ENCODE data around the gene EFHC1.
A peak's percentile ranks its signal among the peaks of the same experiment; 100 is the strongest.

EFHC1 gene

GRCh38 chr6:52543262-52543661, 123.1 kb downstream of the EFHC1 start:
- DNase-seq, result peak; percentile 42

DNA sequence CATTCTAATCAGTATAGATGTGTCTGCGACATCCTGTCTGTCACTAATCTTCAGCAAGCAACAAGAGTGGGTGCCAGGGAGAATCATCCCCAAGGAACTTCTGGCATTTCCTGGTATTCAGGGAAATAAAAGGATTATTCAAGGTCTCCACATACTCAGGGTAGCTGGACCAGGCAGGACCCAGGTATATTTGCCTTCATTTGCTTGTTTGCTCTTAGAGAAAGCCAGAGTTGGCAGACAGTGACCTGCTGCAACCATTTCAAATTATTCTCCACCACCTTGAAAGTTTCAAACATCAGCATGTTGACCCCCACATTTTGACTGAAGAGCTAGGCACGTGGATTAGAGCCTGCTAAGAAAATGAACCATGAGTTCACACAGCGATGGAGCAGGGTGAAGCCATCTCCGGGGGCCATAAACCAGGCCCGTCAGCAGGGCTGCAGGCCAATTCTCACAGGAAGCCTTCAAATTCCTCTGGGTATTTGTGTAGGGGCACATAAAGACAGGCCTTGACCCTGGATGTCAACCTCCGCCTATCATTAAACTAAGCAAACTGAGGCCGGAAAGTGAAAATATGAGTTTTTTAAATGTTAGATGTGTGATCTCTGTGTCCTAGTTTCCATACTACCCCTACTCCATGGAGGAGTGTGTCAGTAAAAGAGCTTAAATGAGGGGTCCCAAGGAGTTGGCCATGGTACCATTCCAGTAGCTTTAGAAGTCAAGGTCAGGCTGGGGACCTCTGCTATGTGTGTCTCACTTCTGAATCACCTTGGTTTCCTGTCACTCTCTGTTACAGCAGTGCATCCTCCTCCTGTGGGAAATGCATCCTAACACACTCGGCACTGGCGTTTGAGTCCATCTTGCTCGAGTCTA, 123.8 kb downstream of the EFHC1 start:
- peak; percentile 84 for DNase-seq

GRCh38 chr6:52544602-52545405, 124.7 kb downstream of the EFHC1 start:
- no peak for DNase-seq

DNA sequence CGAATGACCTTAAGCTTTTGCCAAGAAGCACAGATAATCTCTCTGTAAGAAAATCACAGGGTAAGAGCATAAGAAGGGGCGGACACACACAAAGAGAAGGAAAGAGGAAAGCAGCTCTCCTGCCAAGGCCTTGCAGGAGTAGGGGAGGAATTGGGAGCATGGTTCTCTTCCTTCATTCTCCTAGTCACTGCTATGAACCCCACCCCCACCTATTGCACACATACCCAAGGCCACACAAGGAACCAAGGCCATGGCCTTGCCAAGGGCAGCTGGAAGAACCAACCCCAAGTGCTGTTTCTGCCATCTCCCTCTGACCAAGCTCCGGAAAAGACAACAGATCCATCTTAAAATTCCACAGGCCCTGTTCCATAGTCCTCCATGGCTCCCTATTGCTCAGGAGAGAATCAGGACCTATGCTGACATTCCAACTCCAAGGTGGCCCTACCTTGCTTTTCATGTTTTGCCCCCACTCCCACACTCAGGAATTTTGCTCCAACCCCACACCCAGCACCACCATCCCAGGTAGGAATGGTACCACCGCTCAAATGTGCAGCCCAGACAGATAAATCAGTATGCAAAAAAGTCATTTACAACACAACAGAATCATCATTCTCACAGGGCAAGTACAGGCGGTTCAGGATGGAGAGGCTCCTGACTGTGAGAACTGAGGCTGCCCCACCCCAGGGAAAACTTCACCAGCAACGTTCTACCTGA, 125.4 kb downstream of the EFHC1 start:
- DNase-seq, result no peak

DNA sequence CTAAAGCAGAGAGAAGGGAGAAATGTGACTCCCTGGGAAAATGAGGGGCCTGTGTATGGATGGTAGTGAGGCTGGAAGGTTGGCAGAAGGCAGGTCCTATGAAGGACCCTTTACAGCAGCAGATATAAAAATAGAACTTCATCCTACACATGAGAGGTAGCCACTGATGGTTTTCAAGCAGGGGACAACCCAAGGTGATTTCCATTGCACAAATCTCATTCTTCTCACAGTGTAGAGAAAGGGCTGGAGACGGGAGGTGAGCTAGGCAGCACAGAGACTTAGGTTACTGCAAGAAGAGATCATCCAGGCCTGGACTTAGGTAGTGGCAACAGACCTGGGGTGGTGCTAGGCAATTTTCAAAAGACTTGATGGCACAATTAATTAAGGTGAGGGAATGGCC, 126.0 kb downstream of the EFHC1 start:
- DNase-seq, result no peak

- no peak for DNase-seq
Measured at GRCh38 chr6:52546678-52547077, 126.5 kb downstream of the EFHC1 start.

DNA sequence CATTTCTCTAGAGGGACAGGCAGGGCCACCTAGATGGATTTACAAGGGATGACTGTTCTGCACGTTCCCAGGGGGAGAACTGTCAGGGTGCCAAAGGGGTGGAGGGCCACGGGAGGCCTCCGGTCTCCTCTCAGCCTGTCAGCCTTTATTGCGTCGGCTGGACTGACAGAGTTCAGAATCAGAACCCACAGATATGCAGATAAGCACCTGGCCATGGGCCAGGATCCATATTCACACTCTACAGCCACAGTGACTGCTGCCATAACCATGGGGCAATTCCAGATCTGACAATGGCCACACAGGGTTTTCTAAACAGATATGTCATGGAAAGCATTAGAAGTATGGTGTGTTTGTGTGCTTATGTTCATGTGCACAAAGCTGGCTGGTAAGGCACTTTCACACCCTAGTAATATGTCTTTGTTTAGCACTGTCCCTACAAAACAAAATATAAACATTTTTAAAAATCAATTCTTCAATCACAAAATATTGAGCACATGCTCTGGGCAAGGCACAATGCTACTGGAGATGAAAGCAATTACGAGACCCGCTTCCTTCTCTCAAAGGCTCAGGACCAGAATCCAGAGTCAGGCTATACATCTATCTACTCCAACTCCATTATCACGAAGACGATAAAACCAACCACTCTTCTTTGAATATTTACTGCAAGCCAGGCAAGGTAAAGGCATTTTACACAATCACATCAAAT, 127.7 kb downstream of the EFHC1 start:
- DNase-seq, result peak; percentile 69

GRCh38 chr6:52548353-52548713, 128.2 kb downstream of the EFHC1 start:
- no peak for DNase-seq

GRCh38 chr6:52548999-52549398, 128.9 kb downstream of the EFHC1 start:
- no peak for DNase-seq

- no peak for DNase-seq
Measured at GRCh38 chr6:52549428-52549827, 129.3 kb downstream of the EFHC1 start.

DNA sequence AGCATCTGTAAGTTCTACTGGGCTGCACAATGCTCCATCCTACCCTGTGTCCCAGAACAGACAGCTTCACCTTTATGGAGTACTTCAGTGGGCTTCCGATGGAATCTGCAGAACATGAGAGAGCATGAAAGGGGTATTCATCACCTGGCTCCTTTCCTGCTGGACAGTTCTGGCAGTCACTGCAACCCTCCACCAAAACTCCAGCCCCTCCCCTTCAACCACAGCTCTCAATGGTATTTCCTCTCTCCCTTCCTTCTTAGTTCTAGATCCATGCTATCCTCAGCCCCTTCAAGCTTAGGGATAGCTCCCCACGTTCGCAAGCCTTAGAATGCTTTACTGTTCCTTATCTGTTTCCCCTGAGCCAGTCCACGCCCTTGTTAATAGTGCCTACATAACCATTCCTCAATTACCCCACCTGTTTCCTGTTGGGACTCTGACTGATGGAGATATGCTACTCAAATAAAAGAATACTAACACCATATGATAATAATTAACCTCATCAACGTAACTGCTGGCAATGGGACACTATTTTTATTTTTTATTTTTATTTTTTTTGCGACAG, 130.0 kb downstream of the EFHC1 start:
- peak; percentile 25 for DNase-seq

DNA sequence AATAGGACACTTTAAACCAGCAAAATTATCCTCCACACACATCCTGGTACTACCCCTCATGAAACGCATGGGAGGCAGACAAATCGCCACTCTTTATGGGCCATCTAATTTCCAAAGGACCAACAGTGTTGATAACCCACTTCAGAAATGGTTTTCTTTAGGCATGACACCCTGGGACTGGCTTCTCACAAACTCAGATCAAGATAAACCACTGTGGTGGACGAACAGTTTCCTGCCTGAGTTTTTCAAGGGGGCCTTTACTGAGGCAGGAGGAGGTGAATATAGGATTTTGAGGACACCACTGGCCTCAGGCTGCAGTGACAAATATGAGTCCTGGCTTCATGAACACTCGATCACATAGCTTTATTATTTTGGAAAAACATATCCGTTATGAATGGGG, 130.7 kb downstream of the EFHC1 start:
- DNase-seq, result no peak

DNA sequence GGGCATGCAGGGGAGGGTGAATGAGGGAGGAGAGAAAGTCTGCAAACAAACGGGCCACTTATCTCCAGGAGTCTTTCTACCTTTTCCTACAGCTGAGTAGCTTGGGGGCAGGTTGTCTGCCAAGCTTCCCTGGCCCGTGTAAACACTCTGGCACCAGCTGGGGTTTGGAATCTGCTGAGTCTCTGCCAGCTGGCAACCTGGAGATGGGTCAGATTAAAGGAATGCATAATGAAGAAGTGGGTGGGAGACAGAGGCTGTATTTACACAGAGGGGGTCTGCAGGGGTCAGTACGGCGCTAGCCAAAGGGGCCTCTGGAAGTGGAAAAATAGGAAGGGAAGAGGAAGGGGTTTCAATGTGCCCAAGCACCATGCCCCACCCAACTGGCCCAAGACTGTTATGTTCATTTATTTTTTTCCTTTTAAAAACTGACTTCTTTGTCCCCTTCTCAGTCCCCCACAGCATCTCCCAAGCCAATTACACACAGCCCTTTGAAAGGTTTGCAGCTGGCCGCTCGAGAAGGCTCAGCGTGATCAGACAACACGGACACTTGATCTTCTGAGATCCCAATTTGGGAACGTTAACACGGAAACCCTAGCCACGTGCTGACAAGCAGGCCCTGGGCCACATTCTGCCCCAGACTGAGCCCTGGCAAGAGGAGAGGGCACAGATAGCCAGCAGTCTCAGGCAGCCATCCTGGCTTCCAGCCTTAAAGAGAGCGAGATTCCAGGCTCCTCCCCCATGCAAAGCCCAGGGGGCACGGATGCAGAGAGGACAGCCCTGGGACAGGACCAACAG, 131.5 kb downstream of the EFHC1 start:
- DNase-seq, result peak; percentile 79

- no peak for DNase-seq
Measured at GRCh38 chr6:52552278-52552643, 132.1 kb downstream of the EFHC1 start.

DNA sequence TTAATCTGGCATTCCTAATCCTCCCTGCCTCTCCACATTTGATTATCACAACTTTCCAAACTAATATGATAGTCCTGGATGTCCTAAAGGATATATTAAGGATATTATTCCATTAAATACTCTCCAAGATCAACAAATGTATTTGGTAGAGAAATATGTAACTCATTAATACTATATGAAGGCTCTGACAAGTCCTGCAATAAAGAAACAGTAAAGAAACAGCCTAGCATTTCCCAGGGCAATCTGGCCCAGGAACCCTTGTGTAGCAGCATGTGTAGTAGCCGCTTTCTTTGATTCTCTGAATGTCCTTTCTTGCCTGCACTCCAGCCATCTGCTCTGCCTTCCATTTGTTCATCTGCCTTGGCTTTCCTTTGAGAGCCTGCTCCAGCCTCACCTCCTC, 133.0 kb downstream of the EFHC1 start:
- no peak for DNase-seq

DNA sequence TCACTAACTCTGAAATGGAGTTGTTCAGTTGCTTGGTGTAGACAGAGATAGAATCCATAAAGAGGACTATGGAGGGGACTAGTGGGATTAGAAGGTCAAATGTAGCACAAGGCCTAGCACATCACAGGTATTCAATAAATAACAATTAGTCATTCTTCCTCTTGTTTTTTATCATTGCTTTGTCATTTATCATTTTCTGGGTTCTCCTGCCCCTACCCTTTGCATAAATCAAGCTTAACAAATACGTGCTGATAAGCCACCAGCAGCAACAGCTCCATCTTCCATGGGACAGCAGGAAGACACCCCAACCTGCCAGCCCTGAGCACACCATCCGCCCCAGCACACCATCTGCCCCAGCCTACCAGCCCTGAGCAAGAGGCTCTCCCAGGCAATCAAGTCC, 133.6 kb downstream of the EFHC1 start:
- no peak for DNase-seq

DNA sequence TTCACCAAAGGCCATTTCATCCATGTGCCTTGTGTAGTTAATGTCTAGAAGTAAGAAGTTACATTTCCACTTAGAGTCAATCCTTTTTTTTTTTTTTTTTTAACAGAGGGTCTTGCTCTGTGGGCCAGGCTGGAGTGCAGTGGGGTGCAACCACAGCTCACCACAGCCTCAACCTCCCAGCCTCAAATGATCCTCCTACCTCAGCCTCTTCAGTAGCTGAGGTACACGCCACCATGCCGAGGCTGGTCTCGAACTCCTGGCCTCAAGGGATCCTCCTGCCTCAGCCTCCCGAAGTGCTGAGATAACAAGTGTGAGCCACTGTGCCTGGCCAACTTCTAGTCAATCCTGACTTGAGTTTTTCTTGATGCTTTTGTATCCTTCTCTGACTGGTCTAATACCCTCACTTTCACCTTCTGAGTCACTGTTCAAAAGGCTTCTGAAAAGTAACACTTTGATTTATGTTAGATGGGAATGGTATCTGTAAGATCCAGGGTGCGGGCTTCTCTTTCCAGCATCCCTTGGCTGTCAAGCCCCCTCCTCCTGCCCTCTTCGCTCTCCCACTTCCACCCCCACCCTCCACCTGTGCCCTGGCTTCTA, 134.6 kb downstream of the EFHC1 start:
- peak; percentile 36 for DNase-seq

- peak; percentile 85 for DNase-seq
Measured at GRCh38 chr6:52555518-52556233, 135.5 kb downstream of the EFHC1 start.

- DNase-seq, result peak; percentile 34
Measured at GRCh38 chr6:52557389-52558265, 137.5 kb downstream of the EFHC1 start.

Data from fibroblast of skin of back (primary cell).